Endothelial cell of umbilical vein (primary cell): Measurements from ENCODE around the gene TYW5. TPM values are rescaled to one million over a fixed set of nuclear protein-coding genes. Genes with fewer than 3 reads are reported as not detected.

Source experiments
- BruUV-seq: library from RNA; stranded (reverse); fragments of 400-500 nt; replicated peaks from 2 replicates; lab custom pipeline; 2021; lab: Mats Ljungman, UMichigan
- CTCF ChIA-PET: fragments of 300-600, 350-600 bp; sonication (Branson Sonifier 250); formaldehyde crosslinking; loops from one replicate; lab custom pipeline; 2021; ENCODE audit warnings: antibody characterized with exemption, inconsistent platforms; lab: Charles Lee
- POLR2A ChIA-PET: fragments of 300-600, 350-600 bp; sonication (Branson Sonifier 250); formaldehyde crosslinking; loops from one replicate; lab custom pipeline; 2021; ENCODE audit warnings: antibody characterized with exemption, inconsistent platforms; lab: Charles Lee
- DNase-seq: peaks from one replicate; pipeline ENCODE4 v3.0.0-alpha.2; 2011; ENCODE audit warnings: low read depth, low spot score
- FAIRE-seq: peaks from 2 replicates; lab custom pipeline; 2011; peaks lifted over from hg19 to GRCh38; lab: Jason Lieb, UNC
- H2AFZ ChIP-seq: 2 replicates; pipeline ENCODE4 v1.6.0; 2012; ENCODE audit warnings: low read depth, low read length, control low read depth, inconsistent platforms
- H3K27ac ChIP-seq: 2 replicates; pipeline ENCODE4 v1.5.1; 2011; ENCODE audit warnings: low read depth, mild to moderate bottlenecking, control low read depth, low read length, moderate library complexity; ENCODE audit not compliant: insufficient read depth
- H3K27me3 ChIP-seq, 2 experiments: 2 replicates each; pipeline versions ENCODE4 v1.6.0 to v1.6.1; 2011; ENCODE audit warnings: low read length in 2 of 2, mixed read lengths in 1 of 2; ENCODE audit not compliant: control insufficient read depth in 2 of 2, insufficient read depth in 2 of 2
- H3K36me3 ChIP-seq, 2 experiments: 2 replicates in 1 of 2; 3 replicates in 1 of 2; pipeline ENCODE4 v1.5.1; 2011; ENCODE audit warnings: low read length in 2 of 2, mild to moderate bottlenecking in 1 of 2, moderate library complexity in 1 of 2; ENCODE audit not compliant: control insufficient read depth in 2 of 2, insufficient read depth in 2 of 2; ENCODE audit errors: extremely low read depth in 1 of 2
- H3K4me1 ChIP-seq: 3 replicates; pipeline ENCODE4 v1.5.1; 2011; ENCODE audit warnings: mild to moderate bottlenecking, low read length; ENCODE audit not compliant: control insufficient read depth, insufficient read depth; ENCODE audit errors: extremely low read depth
- H3K4me2 ChIP-seq: 2 replicates; pipeline ENCODE4 v1.6.1; 2011; ENCODE audit warnings: low read length, control low read depth, mixed read lengths; ENCODE audit not compliant: insufficient read depth
- H3K4me3 ChIP-seq, 3 experiments: fragments of 200-600 bp in 1 of 3; sonication (generic), shearing (Covaris generic) in 1 of 3; replicated peaks in 1 of 3; 2 replicates each; pipeline ENCODE4 v1.5.1; 2011 to 2016; ENCODE audit warnings: control low read depth in 3 of 3, low read length in 3 of 3, mild to moderate bottlenecking in 2 of 3, inconsistent platforms in 1 of 3, low read depth in 1 of 3, moderate library complexity in 1 of 3; ENCODE audit not compliant: insufficient read depth in 1 of 3
- H3K79me2 ChIP-seq: 2 replicates; pipeline ENCODE4 v1.6.0; 2012; ENCODE audit warnings: low read length, inconsistent platforms; ENCODE audit not compliant: control insufficient read depth, insufficient read depth
- H3K9ac ChIP-seq: replicated peaks from 2 replicates; pipeline ENCODE3; 2011; ENCODE audit warnings: low read length, control low read depth; ENCODE audit not compliant: insufficient read depth; ENCODE audit errors: extremely low read depth
- H3K9me1 ChIP-seq: replicated peaks from 3 replicates; pipeline ENCODE4 v1.6.0; 2011; ENCODE audit warnings: mild to moderate bottlenecking, low read length; ENCODE audit not compliant: control insufficient read depth, insufficient read depth; ENCODE audit errors: extremely low read depth
- H3K9me3 ChIP-seq: replicated peaks from 2 replicates; pipeline ENCODE4 v1.5.1; 2012; ENCODE audit warnings: low read length, inconsistent platforms; ENCODE audit not compliant: control insufficient read depth, insufficient read depth
- H4K20me1 ChIP-seq: replicated peaks from 2 replicates; pipeline ENCODE3; 2011; ENCODE audit warnings: mild to moderate bottlenecking, low read length; ENCODE audit not compliant: control insufficient read depth, insufficient read depth; ENCODE audit errors: extremely low read depth
- CTCF ChIP-seq, 2 donors: IDR thresholded peaks; 1 replicate in 1 of 2; 2 replicates in 1 of 2; pipeline ENCODE4 v1.5.1; 2011; ENCODE audit warnings: low read length in 2 of 2, mild to moderate bottlenecking in 2 of 2, moderate library complexity in 2 of 2, control low read depth in 1 of 2, inconsistent platforms in 1 of 2, low read depth in 1 of 2; ENCODE audit not compliant: insufficient read depth in 1 of 2; ENCODE audit errors: extremely low read depth in 1 of 2
- EZH2 ChIP-seq: IDR thresholded peaks from 2 replicates; pipeline ENCODE4 v1.6.1; 2012; ENCODE audit warnings: borderline replicate concordance, low read depth, mild to moderate bottlenecking, moderate library complexity, low read length, inconsistent platforms; ENCODE audit not compliant: severe bottlenecking
- FOS ChIP-seq: IDR thresholded peaks from 2 replicates; pipeline ENCODE4 v1.6.1; 2011; ENCODE audit warnings: mild to moderate bottlenecking, low read length, moderate library complexity, borderline replicate concordance; ENCODE audit not compliant: insufficient read depth
- GATA2 ChIP-seq: IDR thresholded peaks from 2 replicates; pipeline ENCODE4 v1.7.0; 2011; ENCODE audit warnings: low read depth, mild to moderate bottlenecking, moderate library complexity, mixed read lengths, low read length; ENCODE audit not compliant: insufficient read length, insufficient read depth
- JUN ChIP-seq: IDR thresholded peaks from 2 replicates; pipeline ENCODE4 v1.6.1; 2011; ENCODE audit warnings: borderline replicate concordance, low read depth; ENCODE audit not compliant: insufficient read length, insufficient read depth
- MYC ChIP-seq: IDR thresholded peaks from one replicate; pipeline ENCODE4 v1.6.1; 2011; ENCODE audit warnings: mild to moderate bottlenecking, low read depth, low read length
- POLR2A ChIP-seq: IDR thresholded peaks from 2 replicates; pipeline ENCODE4 v1.6.1; 2012; ENCODE audit warnings: low read depth, mild to moderate bottlenecking, control low read depth, low read length
- POLR2AphosphoS5 ChIP-seq: IDR thresholded peaks from 2 replicates; pipeline ENCODE4 v1.6.1; 2012; ENCODE audit warnings: low read depth, mild to moderate bottlenecking, control low read depth, low read length, moderate library complexity; ENCODE audit not compliant: insufficient read depth
- dilution Hi-C: fragments of 300-500 bp; cut with MboI; formaldehyde crosslinking; loops from one replicate; pipeline ENCODE4 v1.15.0; 2019; ENCODE audit warnings: low sequenced_read_pairs; ENCODE audit not compliant: extremely low pct_ligation_motif_present
- intact Hi-C: fragments of 100-400 bp; cut with micrococcal nuclease; formaldehyde crosslinking; loops from one replicate; pipeline ENCODE4 v1.10.0; 2022
- polyA plus RNA-seq, 4 experiments: library from polyadenylated mRNA; depleted of rRNA in 3 of 4; stranded (reverse) in 3 of 4; unstranded in 1 of 4; fragments of >200 nt; gene quantifications; 2 replicates each; pipeline versions ENCODE4 v1.2.1 to v1.2.3, GENCODE V29; 2011 to 2012; ENCODE audit warnings: missing spikeins in 1 of 4
- total RNA-seq: library from RNA; stranded (reverse); gene quantifications from 2 replicates; pipeline ENCODE4 v1.2.3, GENCODE V29; 2021
- TF ChIP-seq, protein P1 (sequence below): IDR thresholded peaks from 2 replicates; pipeline ENCODE4 v1.6.1; 2011; ENCODE audit not compliant: insufficient read depth, insufficient read length

TYW5 gene
- total and polyA plus RNA-seq, 2 donors (not counting 3 experiments of a cell fraction or from before 2014, with no cell fraction given): 2.6 to 8.9 TPM

DNA sequence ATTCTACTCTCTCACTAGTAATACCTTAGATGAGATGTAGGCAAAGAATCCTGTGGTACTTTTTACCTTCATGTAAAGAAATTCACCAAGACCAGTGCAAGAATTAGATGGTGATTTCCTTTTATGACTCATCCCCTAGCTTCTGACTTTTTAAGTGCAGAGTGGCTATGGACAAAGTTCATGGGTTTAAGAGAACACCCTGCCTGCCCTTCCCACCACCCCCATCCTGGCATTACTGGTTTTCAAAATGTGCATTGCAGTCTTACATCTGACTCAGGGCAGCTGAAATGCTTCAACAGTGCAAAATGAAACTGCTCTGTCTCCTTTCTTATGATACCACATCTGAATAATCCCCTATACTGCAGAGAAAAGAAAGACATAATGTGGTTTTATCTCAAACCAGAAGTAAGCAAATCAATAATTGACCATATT lies 22.7 kb upstream of the TYW5 start:
- no peaks in the 10 kb centered on the region for H3K27me3 ChIP-seq
- no peak overlapping the region for H3K9ac ChIP-seq
- no peak overlapping the region for H2AFZ ChIP-seq
- H3K4me2 ChIP-seq: no peak overlapping the region
- dilution Hi-C loops: no loop called here
- FAIRE-seq (no peak), DNase-seq (peak; percentile 12)
- ChIA-PET CTCF (interaction anchor here (1.0 to 2.8 kb wide), 3 partner anchors 494 to 726 kb away, joined by 5 to 29 read pairs (median 10); no protein-coding TSS in a partner anchor), POLR2A (no interaction called here)
- no TSS peak for BruUV-seq
- intact Hi-C loops: no loop called here
- H3K4me1 ChIP-seq: peaks cover 9% of the 10 kb centered on the region
- H3K9me1 ChIP-seq: no peaks in the 10 kb centered on the region
- TF ChIP-seq FOS: peak; percentile 64
- TF ChIP-seq JUN: peak; percentile 43
- no peak for TF ChIP-seq MYC
- no peaks in the 10 kb centered on the region for H3K9me3 ChIP-seq
- no peak overlapping the region for H3K27ac ChIP-seq
- no peak overlapping the region for H3K4me3 ChIP-seq
- no peaks in the 10 kb centered on the region for H4K20me1 ChIP-seq
- H3K79me2 ChIP-seq: no peaks in the 10 kb centered on the region
- H3K36me3 ChIP-seq: no peaks in the 10 kb centered on the region

DNA sequence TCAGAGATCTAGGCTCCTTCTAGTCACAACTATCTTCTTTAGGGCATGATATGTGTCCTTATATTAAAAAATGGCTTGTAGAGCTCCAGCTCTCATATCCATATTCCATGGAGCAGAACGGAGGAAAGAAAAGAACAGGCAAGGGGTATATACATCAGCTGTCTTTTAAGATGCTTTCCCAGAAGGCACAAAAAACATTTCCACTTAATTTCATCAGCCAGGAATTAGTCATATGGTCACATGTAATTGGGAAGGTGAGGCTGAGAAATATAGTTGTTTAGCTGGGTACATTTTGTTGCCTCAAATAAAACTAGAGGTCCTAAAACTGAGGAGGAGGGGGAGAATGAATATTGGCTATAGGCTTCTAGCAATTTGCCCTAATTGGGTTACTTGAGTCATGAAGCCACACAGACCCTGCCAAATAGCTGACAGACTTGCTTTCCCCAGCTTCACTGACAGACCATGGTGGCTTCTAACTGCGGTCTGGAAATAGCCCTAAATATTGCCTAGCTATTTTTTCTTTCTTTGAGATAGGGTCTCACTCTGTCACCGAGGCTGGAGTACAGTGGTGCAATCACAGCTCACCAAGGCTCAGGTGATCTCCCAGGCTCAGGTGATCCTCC lies 20.1 kb upstream of the TYW5 start:
- ChIA-PET CTCF (interaction anchor here (1.0 to 7.4 kb wide), 7 partner anchors 10 to 760 kb away, joined by 3 to 149 read pairs (median 7); partner anchors contain the start of genes AOX1 and KCTD18), POLR2A (no interaction called here)
- H3K27me3 ChIP-seq: no peaks in the 10 kb centered on the region
- H3K4me3 ChIP-seq: no peak overlapping the region
- H3K79me2 ChIP-seq: no peaks in the 10 kb centered on the region
- TF ChIP-seq POLR2A (no peak), GATA2 (no peak), JUN (no peak), FOS (no peak), EZH2 (no peak), CTCF (IDR thresholded peaks at IDR 0.05; ENCODE audit: extremely low read depth in 1 of 2, insufficient read depth in 1 of 2, low read depth in 1 of 2, low read length in 2 of 2) (no peak), POLR2AphosphoS5 (no peak), MYC (no peak)
- TF ChIP-seq, protein P1, sequence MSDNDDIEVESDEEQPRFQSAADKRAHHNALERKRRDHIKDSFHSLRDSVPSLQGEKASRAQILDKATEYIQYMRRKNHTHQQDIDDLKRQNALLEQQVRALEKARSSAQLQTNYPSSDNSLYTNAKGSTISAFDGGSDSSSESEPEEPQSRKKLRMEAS: no peak
- BruUV-seq: no TSS peak
- FAIRE-seq (no peak), DNase-seq (no peak)
- no peak overlapping the region for H2AFZ ChIP-seq
- H3K9me1 ChIP-seq: no peaks in the 10 kb centered on the region
- H3K9me3 ChIP-seq: no peaks in the 10 kb centered on the region
- no peak overlapping the region for H3K9ac ChIP-seq
- dilution Hi-C loops: no loop called here
- H4K20me1 ChIP-seq: no peaks in the 10 kb centered on the region
- intact Hi-C loops: no loop called here
- H3K27ac ChIP-seq: no peak overlapping the region
- H3K36me3 ChIP-seq: no peaks in the 10 kb centered on the region
- H3K4me1 ChIP-seq: peaks cover 9% of the 10 kb centered on the region
- no peak overlapping the region for H3K4me2 ChIP-seq
